ENCODE measurements around the gene VPS13A.

Gene VPS13A

DNA sequence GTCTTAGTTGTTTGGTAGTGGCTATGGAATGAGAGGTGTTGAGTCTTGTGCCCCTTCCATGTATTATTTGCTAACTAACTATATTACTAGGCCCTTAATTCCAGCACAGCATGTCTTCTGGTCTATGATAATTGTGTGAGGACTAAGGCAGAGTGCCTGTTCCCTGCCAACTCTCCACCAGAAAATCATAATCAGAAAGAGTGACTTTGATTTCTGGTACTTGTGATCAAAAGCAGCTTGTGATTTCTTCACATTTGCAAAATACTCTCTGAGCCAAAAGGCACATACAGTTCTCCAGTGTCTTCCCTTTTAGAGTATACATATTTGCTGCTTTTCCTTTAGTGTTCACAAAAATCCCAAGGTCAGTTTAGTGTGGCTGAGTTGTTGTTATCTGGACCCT is 240.9 kb downstream of the VPS13A start:
- no peaks in the 10 kb centered on the region for H3K4me1 Mint-ChIP-seq
- TF ChIP-seq, protein P1, sequence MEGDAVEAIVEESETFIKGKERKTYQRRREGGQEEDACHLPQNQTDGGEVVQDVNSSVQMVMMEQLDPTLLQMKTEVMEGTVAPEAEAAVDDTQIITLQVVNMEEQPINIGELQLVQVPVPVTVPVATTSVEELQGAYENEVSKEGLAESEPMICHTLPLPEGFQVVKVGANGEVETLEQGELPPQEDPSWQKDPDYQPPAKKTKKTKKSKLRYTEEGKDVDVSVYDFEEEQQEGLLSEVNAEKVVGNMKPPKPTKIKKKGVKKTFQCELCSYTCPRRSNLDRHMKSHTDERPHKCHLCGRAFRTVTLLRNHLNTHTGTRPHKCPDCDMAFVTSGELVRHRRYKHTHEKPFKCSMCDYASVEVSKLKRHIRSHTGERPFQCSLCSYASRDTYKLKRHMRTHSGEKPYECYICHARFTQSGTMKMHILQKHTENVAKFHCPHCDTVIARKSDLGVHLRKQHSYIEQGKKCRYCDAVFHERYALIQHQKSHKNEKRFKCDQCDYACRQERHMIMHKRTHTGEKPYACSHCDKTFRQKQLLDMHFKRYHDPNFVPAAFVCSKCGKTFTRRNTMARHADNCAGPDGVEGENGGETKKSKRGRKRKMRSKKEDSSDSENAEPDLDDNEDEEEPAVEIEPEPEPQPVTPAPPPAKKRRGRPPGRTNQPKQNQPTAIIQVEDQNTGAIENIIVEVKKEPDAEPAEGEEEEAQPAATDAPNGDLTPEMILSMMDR (IDR thresholded peaks at IDR 0.05; ENCODE audit: unreplicated experiment in 3 of 3): no peak
- H3K4me3 Mint-ChIP-seq: no peak overlapping the region
- H3K36me3 Mint-ChIP-seq (ENCODE audit: low read depth): peaks cover 15% of the 10 kb centered on the region
- H3K9me3 Mint-ChIP-seq: no peaks in the 10 kb centered on the region
- no peaks in the 10 kb centered on the region for H3K27me3 Mint-ChIP-seq (ENCODE audit: low read depth)
- H3K27ac Mint-ChIP-seq: no peak overlapping the region

DNA sequence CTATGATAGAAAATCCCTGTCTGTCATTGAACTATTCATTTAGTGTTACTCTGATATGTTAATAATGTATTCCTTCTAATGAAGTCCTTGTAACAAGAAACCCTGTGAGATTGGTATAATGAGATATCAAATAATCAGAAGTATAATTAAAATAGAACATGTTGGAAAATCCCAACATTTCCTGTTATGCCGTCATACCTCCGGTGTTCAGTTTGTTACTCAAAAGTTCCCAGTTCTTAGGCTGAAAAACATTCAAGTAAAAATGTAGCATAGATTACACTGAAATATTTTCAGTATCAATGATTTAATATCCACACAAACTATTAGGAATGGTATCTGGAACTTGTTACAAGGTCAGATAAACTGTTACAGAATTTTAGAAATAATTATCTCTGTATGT is 243.3 kb downstream of the VPS13A start:
- TF ChIP-seq, protein P1 (IDR thresholded peaks at IDR 0.05; ENCODE audit: unreplicated experiment in 3 of 3): no peak
- H3K4me3 Mint-ChIP-seq: no peak overlapping the region
- H3K4me1 Mint-ChIP-seq: no peaks in the 10 kb centered on the region
- no peaks in the 10 kb centered on the region for H3K9me3 Mint-ChIP-seq
- H3K27ac Mint-ChIP-seq: no peak overlapping the region
- peaks cover 12% of the 10 kb centered on the region for H3K36me3 Mint-ChIP-seq (ENCODE audit: low read depth)
- no peaks in the 10 kb centered on the region for H3K27me3 Mint-ChIP-seq (ENCODE audit: low read depth)

GRCh38 chr9:77421506-77422265 is 244.4 kb downstream of the VPS13A start:
- no peak overlapping the region for H3K27ac Mint-ChIP-seq
- no peaks in the 10 kb centered on the region for H3K9me3 Mint-ChIP-seq
- peaks cover 8% of the 10 kb centered on the region for H3K36me3 Mint-ChIP-seq (ENCODE audit: low read depth)
- H3K4me3 Mint-ChIP-seq: no peak overlapping the region
- no peaks in the 10 kb centered on the region for H3K4me1 Mint-ChIP-seq
- TF ChIP-seq, protein P1 (IDR thresholded peaks at IDR 0.05; ENCODE audit: unreplicated experiment in 3 of 3): no peak
- no peaks in the 10 kb centered on the region for H3K27me3 Mint-ChIP-seq (ENCODE audit: low read depth)

- Mint-ChIP-seq H3K4me1 (no peaks in the 10 kb centered on the region), H3K4me3 (no peak overlapping the region), H3K27me3 (ENCODE audit: low read depth) (no peaks in the 10 kb centered on the region), H3K9me3 (no peaks in the 10 kb centered on the region), H3K36me3 (ENCODE audit: low read depth) (peaks cover 8% of the 10 kb centered on the region), H3K27ac (no peak overlapping the region)
- TF ChIP-seq, protein P1 (IDR thresholded peaks at IDR 0.05; ENCODE audit: unreplicated experiment in 3 of 3): no peak
Measured at GRCh38 chr9:77422969-77423368, 245.6 kb downstream of the VPS13A start.

DNA sequence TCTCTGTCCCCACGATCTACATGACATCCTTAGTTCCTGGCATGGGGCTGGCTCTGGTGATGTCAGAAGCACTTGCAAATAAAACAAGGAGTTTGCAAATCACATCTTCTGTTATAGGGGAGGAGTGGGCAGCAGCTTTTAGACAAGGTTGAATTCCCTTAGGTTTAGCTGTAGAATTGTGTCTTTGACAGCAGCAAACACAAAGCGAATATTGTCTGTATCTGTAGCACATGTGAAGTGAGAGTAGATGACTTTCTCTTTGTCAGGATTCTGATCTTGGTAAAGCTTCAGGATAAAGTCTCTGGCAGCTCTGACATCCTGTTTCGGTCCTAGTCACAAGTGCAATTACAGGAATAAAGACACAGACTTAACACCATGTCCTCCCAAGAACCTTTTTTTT is 246.5 kb downstream of the VPS13A start:
- H3K36me3 Mint-ChIP-seq (ENCODE audit: low read depth): peaks cover 4% of the 10 kb centered on the region
- H3K4me1 Mint-ChIP-seq: no peaks in the 10 kb centered on the region
- H3K9me3 Mint-ChIP-seq: no peaks in the 10 kb centered on the region
- H3K27ac Mint-ChIP-seq: no peak overlapping the region
- no peaks in the 10 kb centered on the region for H3K27me3 Mint-ChIP-seq (ENCODE audit: low read depth)
- no peak overlapping the region for H3K4me3 Mint-ChIP-seq
- TF ChIP-seq, protein P1 (IDR thresholded peaks at IDR 0.05; ENCODE audit: unreplicated experiment in 3 of 3): no peak

GRCh38 chr9:77424993-77425392 is 247.7 kb downstream of the VPS13A start:
- TF ChIP-seq, protein P1 (IDR thresholded peaks at IDR 0.05; ENCODE audit: unreplicated experiment in 3 of 3): no peak
- no peaks in the 10 kb centered on the region for H3K9me3 Mint-ChIP-seq
- no peaks in the 10 kb centered on the region for H3K27me3 Mint-ChIP-seq (ENCODE audit: low read depth)
- H3K4me1 Mint-ChIP-seq: no peaks in the 10 kb centered on the region
- H3K36me3 Mint-ChIP-seq (ENCODE audit: low read depth): peaks cover 4% of the 10 kb centered on the region
- no peak overlapping the region for H3K4me3 Mint-ChIP-seq
- H3K27ac Mint-ChIP-seq: no peak overlapping the region

All from nephron (organoid).